ENCODE data around the gene MDH1.
"Not testable (repeated sequence)": the region's sequence is repeated elsewhere in the genome, so short reads cannot be mapped to it uniquely, and the experiment has no call there.

Gene MDH1

DNA sequence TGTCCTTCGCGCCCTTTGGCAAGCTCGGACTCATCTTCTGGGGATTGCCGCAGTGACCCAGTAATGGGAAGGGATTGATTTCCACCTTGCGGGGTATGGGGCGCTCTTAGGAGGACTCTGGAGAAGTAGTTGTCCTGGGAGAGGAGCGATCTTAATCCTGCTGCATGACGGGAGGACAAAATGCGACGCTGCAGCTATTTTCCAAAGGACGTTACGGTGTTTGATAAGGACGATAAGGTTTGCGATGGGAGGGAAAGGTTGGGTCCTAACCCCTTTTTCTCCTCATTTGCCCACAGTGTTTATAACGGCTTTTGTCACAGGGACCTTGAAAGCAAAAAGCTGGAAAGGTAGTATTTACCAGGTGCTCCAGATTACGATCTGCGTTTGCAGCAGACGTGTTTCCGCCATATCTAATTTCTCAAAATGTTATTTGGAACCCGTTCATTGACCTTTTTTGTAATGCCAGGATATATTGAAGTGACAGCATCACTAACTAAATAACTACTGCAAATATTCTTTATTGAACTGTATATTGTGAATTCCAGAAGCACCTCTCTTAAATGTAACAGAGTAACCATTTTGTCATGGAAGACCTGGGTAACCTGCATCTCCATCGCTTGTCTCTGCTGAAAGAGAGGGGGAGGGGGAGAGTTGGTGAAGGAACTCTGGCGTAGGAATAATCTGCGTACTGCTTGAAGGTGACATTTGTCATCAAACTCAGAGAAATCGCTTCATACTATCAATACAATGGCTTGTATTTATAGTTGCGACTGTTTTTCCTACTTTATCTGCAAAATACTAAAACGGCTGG, 590 bp downstream of the MDH1 start:
- DNase-seq: peak; percentile 49

DNA sequence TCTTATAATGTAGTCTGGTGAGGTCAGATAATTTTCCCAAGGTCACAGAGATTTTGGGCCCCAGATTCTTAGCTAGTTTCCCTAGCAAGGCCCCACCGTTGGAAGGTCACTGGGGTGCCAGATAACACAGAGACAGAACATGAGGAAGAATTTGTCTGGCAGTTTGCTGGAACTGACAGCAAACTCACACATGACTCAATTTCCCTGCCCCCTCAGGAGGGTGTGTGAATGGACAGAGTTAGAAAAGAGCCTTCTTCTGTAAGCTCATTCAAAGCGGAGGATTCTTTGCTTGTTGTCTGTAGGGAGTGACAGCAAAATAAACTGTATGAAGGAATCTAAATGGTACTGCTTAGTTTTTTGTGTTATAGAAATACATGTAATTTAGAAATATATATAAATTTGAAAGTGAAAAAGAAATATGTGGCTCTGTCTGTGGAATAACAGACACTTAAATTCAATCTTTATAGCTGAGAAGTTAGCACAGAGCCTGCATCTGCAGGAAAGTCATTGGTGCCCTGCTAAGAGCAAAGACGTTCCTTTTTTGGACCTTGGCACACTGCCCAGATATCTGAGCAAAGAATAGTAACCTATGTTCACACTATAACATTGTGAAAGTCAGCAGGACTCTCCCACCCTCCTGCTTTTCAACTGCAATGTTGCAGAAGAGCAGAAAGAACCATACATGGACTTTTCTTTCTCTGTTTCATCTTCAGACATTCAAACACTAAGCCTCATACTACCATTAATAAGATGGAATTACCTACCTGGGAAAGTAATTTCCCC, 2.1 kb downstream of the MDH1 start:
- DNase-seq: peak; percentile 77

DNA sequence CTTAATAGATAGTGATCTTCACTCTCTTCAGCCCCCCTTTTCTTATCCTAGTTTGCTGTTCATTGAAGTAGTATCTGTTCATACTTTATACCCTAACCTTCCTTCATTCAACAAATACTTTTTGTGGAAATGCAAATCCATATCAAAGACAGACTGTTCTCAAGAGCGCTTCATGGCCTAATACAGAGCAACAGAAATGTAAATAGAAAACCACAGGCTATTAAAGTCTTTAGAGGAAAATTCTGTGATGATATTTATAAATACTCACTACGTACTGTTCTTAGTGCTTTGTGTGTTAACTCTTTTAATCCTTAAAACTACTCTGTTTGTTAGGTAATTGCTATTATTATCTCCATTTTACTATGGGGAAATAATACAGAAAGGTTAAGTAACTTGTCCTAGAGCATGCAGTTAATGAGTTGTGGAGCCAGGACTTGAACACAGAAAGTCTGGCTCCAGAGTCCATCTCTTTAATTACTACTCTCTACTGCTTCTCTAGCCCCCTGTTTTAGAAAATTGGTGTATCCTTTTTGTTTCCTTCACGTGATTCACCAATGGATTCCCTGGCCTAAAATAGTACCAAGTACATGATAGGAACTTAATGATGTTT, 2.9 kb downstream of the MDH1 start:
- no peak for DNase-seq

DNA sequence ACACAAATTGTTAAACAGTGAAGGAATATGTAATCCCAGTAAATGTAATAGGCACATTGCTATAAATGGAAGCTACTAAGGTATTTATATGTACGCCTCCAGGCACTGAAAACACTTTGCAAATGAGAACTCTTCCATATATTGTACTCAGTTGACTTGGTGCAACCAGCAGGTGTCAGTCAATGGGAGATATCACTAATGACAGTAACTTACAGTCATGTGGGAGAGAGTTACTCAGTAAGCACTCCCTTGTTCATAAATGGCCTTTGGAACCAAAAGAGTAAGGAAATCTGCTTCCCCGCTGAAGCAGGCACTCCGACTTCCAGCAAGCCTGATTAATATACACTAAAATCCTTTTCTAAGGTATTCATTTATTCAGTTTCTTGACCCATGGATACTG, 5.9 kb downstream of the MDH1 start:
- DNase-seq: peak; percentile 15

DNA sequence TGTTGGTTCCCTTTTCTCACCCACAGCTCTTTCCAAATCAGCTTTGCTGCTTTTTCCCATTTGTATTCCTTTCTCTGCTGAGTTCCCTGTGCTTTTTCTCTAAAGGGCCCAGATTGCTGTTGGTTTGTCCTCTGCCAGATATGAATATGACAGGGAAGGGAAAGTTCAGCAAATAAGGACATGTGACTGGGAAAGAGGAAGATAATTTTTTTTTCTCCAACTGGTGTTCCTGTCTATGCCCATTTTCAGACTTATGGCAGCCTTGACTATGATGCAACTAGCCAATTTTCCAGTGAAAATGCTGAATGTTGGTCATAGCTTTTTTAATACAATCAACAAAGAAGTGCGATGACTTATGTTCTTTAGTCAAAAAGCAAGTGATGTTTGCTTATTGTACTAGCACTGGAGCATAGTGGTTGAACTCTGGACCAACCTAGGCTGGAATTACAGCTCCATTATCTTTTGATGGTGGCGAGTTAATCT, 7.7 kb downstream of the MDH1 start:
- DNase-seq: peak; percentile 17

DNA sequence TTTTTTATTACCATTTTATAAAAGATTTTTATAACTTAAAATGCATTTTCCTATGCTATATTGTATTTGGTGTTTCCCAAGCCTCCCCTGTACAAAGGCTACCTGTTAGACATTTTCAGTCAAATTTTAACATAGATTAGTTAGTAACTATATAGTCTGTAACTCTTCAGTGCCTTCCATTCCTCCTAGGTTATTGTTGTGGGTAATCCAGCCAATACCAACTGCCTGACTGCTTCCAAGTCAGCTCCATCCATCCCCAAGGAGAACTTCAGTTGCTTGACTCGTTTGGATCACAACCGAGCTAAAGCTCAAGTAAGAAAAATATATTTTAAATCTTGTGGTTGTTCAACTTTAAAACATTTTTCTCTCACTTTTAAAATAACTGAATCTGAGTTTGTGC, 10.2 kb downstream of the MDH1 start:
- DNase-seq: no peak

DNA sequence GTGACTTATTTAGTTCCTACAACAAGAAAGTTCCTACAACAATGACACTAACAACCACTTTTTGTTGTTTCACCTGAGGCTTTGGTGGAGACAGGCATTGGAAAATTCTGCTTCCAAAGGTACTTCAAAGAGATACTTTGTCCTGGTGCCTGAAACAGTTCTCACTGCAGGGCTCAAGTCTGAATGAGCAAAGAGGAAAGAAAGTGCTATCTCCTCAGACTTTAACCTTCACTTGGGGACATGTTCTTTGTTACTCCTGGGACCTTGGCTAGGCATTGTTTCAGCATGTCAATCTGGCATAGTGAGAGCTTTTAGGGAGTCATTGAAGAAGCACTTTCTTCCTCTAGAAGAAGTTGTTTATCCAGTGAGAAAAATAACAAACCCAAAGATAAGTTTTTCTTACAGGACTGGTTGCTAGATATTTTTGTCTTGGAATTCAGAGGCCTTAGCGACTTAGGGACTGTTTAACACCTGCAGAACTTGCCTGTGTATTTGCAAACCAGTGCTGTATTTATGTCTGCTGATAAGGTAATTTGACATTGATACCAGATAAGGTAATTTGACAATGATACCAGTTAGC, 12.2 kb downstream of the MDH1 start:
- no peak for DNase-seq

DNA sequence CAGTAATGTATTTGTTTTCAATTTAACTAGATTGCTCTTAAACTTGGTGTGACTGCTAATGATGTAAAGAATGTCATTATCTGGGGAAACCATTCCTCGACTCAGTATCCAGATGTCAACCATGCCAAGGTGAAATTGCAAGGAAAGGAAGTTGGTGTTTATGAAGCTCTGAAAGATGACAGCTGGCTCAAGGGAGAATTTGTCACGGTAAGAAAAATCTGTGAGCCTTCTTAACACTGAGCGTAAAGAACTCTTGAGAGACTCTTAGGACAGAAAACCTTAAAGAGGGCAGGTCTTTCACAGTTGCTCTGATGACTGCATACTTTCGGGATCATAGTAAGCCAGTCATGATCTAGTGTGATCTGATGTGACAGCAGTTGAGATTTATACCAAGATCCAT, 15.9 kb downstream of the MDH1 start:
- DNase-seq: no peak

DNA sequence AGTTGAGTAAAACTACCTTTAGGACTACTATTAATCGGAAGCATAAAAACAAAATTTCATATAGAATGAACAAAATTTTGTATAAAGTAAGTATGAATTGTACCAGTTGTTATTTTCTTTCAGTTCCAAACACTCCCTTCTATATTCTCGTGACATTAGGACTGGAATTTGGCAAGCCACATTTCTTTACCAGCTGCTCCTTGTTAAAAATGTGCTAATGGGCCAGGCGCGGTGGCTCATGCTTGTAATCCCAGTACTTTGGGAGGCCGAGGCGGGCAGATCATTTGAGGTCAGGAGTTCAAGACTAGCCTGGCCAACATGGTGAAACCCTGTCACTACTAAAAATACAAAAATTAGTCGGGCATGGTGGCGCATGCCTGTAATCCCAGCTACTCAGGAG, 20.1 kb downstream of the MDH1 start:
- not testable (repeated sequence) for DNase-seq

DNA sequence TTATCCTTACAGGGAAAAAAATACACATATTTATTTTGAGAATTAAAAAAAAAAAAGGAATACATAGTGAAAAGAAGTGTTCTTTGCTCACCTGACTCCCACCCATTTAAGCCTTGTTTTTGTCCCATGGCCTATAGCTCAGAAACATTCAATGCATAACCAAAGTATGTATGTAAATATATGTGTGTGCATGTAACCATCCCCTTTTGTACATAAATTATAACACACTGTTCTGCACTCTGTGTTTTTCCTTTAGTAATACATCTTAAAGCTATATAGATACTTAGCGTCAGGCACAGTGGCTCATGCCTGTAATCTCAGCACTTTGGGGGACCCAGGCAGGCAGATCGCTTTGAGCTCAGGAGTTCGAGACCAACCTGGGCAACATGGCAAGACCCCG, 21.8 kb downstream of the MDH1 start:
- no peak for DNase-seq

DNA sequence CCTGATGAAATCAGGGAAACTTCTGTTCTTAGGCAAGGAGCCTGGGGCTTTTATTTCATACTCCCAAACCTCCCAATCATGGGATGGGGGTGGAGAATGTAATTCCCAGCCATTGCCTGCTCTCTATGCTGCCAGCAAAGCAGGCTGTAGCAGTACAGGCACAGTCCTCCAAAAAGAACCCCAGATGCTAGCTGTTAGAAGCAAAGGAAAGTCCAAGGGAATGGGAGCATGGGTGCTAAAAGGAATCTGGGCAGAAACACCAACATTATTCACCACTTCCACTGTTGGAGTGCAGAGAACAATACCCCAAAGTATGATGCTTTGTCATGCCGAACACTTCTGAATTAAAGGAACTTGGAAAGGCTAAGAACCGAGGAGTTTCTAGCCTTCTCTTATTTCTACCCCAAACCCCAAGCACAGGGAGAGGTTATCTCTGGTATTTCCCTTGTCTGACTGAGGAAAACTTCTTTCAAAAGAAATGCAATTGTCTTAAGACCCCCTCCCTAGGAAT, 24.7 kb downstream of the MDH1 start:
- no peak for DNase-seq

DNA sequence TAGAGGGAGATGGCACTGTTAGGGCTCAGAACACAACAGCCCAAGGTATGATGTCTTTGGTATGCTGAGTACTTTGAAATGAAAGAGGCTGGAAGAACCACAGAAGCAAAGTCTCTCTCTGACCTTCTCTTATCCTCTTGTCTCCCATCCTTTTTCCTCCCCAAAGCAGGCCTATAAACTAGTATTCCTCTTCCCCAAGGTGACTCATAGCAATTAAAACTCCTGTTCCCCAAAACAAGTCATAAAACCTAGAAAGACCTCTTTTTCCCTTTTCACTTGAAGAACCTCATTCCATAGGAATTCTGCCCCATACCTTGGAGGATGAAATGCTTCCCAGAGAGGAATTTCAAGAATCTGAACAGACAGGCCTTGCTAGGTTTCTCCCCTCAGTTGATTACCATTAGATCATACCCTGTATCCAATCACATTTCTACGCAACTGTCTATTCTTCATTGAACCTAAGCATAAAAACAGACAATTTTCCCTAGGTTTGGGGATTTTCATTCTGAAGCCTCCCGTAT, 25.7 kb downstream of the MDH1 start:
- DNase-seq: no peak

DNA sequence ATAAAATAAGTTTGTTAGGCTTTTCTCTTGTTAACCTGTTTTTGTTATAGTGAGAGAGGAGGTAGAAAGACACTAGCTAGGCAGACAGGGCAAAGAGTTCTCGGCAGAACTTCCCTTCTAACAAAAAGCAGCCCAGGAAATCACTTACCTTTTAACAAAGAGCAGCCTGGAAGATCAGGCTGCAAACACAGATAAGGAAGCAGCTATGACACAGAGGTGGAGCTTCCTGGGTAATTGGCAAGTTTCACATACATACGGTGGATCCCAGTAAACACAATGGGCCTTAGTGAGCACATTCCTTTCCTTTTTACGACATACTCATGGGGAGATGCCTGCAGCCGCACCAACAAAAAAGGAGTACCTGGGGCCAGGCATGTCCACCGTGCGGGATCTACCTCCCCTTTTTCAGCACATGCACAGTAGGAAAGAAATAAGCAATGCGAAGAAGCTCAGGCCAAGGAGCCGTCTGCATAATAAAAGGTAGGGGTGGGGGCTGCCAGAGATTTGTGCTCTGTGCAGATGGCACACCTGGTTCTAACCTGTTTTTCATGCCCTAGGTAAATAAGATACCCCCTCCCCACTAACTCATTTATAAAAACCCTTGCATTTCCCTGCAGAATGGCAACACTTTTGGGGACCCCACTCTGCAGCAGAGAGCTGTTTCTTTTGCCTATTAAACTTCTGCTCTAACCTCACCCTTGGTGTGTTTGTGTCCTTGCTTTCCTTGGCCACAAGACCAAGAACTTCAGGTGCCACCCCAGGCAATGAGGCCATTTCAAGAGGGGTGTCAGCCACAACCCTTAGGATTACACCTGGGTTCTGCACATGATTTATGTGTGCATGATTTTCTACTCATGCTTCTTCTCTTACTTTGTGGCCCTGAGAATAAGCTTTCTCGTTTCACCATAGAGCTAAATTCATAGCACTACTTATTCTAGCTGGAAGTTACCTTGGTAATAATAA, 26.5 kb downstream of the MDH1 start:
- DNase-seq: peak; percentile 13

DNA sequence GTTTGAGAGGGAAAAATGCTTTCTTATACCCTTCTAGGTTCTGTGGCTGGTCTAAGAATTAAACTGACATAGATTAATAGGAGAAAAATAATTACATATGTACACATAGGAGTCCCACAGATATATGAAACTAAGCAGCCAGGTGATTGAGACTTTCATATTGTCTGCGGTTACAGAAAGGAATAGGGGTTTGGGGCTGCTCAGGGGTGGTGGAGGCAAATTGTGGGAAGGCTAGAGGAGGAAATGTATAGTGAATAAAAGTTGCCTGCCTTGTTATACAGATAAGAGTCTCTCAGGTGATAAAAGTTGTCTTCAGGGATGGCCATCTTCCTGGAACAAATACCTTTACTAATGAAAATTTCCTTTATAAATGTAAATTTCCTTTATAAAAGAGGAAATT, 28.6 kb downstream of the MDH1 start:
- DNase-seq: no peak

DNA sequence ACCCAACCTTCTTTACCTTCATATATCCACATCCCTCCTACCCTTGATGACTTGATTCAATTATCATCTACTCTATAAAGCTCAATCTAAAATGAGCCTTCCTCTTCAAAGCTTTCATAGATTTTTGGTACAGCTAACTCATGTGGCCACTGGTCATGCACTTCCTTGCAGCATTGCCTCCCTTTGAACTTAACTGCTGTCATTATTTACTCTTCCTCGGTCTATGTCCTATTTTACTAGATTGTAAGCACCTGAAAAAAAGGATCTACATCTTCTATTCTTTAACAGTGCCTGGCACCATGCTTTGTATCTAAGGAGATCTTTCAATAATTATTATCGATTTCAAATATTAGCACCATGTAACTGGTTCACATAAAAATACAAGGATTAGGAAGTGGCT, 30.6 kb downstream of the MDH1 start:
- no peak for DNase-seq

DNA sequence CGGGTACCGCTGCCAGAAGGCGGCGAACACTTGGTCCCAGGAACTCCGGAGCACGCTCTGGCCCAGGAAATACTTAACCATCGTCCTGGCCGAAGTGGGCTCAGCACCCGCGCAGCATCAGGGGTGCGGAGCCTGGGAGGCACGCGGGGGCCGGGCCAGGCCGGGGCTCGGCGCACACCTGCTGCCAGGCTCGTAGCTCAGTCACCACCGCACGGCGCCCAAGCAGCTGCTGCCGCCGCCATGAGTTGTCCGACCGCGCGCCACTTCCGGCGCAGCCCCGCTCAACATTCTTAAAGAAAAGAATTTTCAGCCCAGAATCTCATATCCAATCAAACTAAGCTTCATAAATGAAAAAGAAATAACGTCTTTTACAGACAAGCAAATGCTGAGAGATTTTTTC, 34.0 kb downstream of the MDH1 start:
- no peak for DNase-seq

DNA sequence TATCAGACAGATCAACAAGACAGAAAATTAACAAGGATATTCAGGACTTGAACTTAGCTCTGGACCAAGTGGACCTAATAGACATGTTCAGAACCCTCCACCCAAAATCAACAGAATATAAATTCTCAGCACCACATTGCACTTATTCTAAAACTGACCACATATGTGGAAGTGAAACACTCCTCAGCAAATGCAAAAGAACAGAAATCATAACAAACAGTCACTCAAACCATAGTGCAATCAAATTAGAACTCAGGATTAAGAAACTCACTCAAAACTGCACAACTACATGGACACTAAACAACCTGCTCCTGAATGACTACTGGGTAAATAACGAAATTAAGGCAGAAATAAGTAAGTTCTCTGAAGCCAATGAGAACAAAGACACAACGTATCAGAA, 35.0 kb downstream of the MDH1 start:
- not testable (repeated sequence) for DNase-seq

DNA sequence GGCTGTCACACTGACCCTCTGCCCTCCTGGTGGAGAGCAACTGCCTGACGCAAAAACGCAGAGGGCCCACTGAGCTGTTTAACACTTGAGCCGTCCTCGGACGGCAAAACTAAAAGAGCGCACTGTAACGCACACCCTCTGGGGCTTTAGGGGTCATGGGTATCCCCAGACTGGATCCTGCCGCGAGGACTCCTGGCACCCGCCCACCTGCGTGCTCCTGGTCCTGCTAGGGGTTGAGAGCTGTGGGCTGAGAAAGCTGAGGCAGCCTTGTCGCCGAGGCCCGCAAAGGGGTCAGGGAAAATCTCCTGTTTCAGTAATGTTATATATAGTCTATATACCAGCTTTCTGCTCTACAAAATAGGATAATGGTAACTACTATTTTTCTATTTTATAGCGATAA, 39.1 kb downstream of the MDH1 start:
- DNase-seq: no peak

DNA sequence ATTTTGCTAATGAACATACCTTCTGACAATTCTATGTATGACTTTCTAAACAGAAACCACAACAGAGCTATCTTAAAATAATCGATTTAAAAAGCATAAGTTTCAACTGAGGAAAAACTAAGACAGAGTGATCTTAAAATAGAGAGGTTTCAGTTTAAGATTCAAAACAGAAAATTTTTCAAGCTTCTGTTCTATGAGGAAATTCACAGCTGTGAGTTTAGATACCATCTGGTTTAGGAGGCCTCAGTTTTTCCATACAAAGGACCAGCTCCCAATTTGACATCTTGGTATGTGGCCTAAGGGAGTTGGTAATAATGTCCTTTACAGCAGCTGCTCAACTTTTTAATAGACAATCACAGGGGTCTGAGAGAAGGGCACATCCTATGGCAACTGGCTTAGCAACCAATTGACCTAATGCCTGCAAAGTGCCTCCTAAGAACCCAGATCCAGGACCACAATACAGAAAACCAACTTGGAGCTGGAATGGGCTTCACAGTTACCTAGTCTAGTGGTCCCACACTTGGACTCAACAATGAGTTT, 39.7 kb downstream of the MDH1 start:
- DNase-seq: no peak

DNA sequence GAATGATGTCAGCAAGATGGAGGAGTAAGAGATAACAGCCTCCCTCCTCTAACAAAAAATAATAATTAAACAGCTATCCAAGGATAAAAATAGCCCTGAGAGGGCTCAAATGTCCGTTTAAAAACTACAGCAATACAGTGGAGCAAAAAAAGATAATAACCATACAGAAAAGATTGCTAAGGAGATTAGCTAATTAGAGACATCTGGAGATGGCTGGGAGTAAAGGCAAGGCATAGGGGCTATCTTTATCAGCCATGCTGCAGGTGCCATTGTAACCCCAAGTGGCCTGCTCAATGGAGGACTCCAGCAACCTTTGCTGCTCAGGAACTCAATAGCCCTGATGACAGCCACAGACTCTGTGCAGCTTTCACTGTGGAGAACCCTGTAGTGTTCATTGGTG, 42.7 kb downstream of the MDH1 start:
- no peak for DNase-seq

DNA sequence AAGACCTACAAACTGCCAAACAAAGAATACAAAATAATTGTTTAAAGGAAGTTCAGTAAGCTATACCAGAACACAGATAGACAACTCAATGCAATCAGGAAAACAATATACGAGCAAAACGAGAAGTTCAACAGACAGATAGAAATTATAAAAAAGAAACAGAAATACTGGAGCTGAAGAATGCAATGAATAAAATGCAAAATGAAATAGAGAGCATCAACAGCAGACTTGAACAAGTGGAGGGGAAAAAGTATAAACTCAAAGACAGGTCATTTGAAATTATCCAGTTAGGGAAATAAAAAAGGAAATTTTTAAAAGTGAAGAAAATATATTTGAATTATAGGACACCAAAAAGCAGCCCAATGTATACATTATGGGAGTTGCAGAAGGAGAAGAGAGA, 43.6 kb downstream of the MDH1 start:
- no peak for DNase-seq

DNA sequence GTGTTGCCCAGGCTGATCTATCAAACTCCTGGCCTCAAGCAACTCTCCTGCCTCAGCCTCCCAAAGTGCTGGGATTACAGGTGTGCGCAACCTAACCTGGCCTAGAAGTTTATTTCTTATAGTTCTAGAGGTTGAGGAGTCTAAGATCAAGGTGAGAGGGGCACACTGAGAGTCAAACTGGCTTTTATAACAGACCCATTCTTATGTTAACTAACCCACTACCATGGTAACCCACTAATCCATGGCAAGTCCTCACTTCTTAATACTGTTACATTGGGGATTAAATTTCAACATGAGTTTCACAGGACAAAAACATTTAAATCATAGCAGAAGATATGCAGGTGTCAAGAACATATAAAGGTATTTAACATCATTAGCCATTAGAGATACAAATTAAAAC, 50.6 kb downstream of the MDH1 start:
- no peak for DNase-seq
